Measurements from ENCODE around the gene GPR55. TPM values are rescaled to one million over a fixed set of nuclear protein-coding genes. Genes with fewer than 3 reads are reported as not detected.
A peak's percentile ranks its signal among the peaks of the same experiment; 100 is the strongest.

The GPR55 gene
- total RNA-seq, 2 donors from 2014 or later: 3.8 to 8.3 TPM

DNA sequence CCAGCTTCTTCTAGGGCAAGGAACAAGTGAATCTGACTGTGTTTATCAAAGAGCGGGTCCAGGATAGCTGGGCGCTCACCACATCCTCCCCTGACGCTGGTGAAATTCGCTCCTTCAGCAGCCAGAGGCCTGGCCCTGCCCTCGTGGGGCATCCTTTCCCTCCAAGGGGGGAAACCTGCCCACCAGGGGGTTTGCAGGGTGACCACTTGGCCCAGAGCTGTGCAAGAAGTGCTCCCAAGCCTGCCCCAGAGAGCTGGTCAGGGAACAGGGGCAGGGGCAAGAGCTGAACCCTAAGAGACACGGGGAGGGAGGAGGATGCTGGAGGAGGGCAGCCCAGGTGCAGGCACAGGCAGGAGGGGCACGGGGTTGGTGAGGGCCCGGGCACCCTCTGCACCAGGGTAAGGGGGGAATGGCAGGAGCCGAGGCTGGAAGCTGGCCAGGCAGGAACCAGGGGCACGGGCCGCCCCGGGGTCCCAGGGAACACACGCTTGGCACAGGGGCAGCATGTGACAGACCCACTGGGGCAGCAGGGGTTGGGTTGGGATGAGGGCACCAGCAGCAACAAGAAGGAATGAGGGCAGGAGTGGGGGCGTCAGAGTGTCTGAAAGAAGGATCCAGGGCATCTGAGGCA, 2.8 kb upstream of the GPR55 start:
- no peak for DNase-seq
- H3K36me3 Mint-ChIP-seq (ENCODE audit: low read depth): peaks cover 2% of the 10 kb centered on the region
- H3K4me3 Mint-ChIP-seq: peak overlapping the region; percentile 39
- peaks cover 28% of the 10 kb centered on the region for H3K4me1 Mint-ChIP-seq
- H3K27ac Mint-ChIP-seq: peak overlapping the region; percentile 59
- peaks cover 11% of the 10 kb centered on the region for H3K27me3 Mint-ChIP-seq
- H3K9me3 ChIP-seq (ENCODE audit: control insufficient read depth, low read length, poor library complexity, severe bottlenecking): no peaks in the 10 kb centered on the region
- no peak for ATAC-seq

- Mint-ChIP-seq H3K36me3 (ENCODE audit: low read depth) (peaks cover 2% of the 10 kb centered on the region), H3K27ac (no peak overlapping the region), H3K4me3 (no peak overlapping the region), H3K27me3 (peaks cover 6% of the 10 kb centered on the region), H3K4me1 (peaks cover 26% of the 10 kb centered on the region)
- no peak for DNase-seq
- ATAC-seq: no peak
- H3K9me3 ChIP-seq (ENCODE audit: control insufficient read depth, low read length, poor library complexity, severe bottlenecking): no peaks in the 10 kb centered on the region
These were observed 1.1 kb upstream of the GPR55 start for GRCh38 chr2:230925879-230926765.

GRCh38 chr2:230925443-230925878, 419 bp upstream of the GPR55 start:
- ATAC-seq: no peak
- Mint-ChIP-seq H3K4me1 (peaks cover 26% of the 10 kb centered on the region), H3K27me3 (peaks cover 6% of the 10 kb centered on the region), H3K36me3 (ENCODE audit: low read depth) (peaks cover 2% of the 10 kb centered on the region), H3K27ac (peak overlapping the region; percentile 89), H3K4me3 (peak overlapping the region; percentile 95)
- H3K9me3 ChIP-seq (ENCODE audit: control insufficient read depth, low read length, poor library complexity, severe bottlenecking): no peaks in the 10 kb centered on the region
- DNase-seq: no peak

DNA sequence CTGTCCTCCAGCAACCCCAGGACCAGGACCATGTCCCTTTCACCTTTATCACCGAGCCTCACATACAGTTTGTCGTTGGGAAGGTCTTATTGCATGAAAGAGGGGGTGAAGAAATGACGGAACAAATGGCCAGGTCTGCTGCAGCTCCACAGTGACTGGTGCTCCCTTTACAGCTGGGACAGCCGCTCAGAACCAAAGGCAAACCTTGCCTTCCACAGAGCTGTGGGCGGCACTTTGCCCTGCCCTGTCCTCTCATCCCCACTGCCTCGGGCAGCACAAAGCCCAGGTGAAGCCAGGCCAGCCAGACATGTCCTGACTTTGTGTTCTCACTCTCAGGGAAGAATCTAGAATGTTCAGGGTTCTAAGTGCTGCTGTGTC, 961 bp downstream of the GPR55 start:
- Mint-ChIP-seq H3K4me1 (peaks cover 30% of the 10 kb centered on the region), H3K27me3 (peaks cover 10% of the 10 kb centered on the region), H3K27ac (peak overlapping the region; percentile 89), H3K36me3 (ENCODE audit: low read depth) (peaks cover 2% of the 10 kb centered on the region), H3K4me3 (peak overlapping the region; percentile 95)
- ATAC-seq: peak; percentile 16
- DNase-seq: no peak
- H3K9me3 ChIP-seq (ENCODE audit: control insufficient read depth, low read length, poor library complexity, severe bottlenecking): no peaks in the 10 kb centered on the region

DNA sequence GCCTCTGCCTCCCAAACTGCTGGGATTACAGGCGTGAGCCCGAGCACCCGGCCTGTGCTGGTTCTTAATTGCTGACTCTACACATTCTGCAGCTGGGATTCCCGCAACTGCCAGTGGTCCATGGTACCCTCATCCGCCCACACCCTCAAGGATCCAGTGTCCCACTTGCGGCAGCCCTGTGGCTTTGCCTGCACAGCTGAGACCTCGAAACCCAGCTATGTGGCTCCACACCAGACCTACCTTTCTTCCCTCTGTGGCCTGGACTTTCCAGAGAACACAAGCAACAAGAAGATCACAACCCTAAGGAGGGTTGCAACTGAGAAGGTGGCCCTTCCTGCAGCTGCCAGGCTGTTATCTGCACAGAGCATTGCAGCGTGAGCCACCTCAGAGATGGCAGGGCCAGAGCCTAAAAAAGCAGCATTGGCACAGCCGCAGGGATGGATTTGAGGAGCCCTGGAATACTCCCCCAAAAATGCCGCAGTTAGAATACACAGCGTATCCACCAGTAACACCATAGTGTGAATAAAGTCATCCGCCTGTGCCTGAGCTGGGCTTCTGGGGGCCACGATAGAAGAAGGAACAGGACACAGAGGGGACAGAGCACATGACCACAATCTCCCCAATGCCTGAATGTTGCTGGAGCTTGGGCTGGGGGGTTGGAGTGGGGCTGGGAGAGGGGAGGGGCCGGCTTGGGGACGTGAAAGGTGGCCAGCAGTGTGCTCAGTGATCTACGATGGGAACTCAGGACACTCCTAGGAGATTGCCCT, 1.9 kb downstream of the GPR55 start:
- Mint-ChIP-seq H3K4me1 (peaks cover 28% of the 10 kb centered on the region), H3K36me3 (ENCODE audit: low read depth) (peaks cover 2% of the 10 kb centered on the region), H3K27ac (peak overlapping the region; percentile 49), H3K4me3 (peak overlapping the region; percentile 95), H3K27me3 (peaks cover 10% of the 10 kb centered on the region)
- no peak for ATAC-seq
- DNase-seq: no peak
- no peaks in the 10 kb centered on the region for H3K9me3 ChIP-seq (ENCODE audit: control insufficient read depth, low read length, poor library complexity, severe bottlenecking)

DNA sequence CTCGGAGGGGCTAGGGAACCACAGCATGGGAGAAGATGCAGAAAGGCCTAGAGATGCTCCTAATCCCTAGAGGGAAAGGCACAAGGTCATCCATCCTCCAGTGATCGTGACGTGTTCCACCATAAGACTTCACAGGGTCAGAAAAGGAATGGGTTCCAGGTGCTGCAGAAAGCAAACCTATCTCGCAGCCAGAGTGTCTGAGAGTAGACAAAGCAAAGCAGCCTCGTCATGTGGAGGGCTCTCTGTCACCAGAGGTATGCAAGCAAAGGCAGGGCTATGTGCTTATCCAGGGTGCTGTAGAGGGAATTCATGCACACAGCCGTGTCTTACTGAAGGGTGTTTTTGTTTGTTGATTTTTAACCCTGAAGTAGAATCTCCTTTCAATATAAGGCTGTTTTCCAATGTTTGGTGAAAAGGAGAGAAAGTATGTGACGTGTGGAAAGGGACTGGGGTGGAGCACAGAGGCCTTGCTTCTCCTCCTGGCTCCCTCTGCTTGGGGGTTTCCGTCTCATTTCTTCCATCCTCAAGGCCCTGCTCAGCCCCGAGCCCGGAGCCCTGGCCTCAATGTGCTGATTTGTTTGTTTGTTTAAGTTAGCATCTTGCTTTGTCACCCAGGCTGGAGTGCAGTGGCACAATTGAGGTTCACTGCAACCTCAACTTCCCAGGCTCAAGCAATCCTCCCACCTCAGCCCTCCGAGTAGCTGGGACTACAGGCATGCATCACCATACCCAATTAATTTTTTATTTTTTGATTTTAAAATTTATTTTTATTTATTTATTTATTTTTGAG, 3.0 kb downstream of the GPR55 start:
- Mint-ChIP-seq H3K4me1 (peaks cover 28% of the 10 kb centered on the region), H3K36me3 (ENCODE audit: low read depth) (peaks cover 2% of the 10 kb centered on the region), H3K27me3 (peaks cover 10% of the 10 kb centered on the region), H3K4me3 (peak overlapping the region; percentile 5), H3K27ac (peak overlapping the region; percentile 34)
- DNase-seq (no peak), ATAC-seq (no peak)
- H3K9me3 ChIP-seq (ENCODE audit: control insufficient read depth, low read length, poor library complexity, severe bottlenecking): no peaks in the 10 kb centered on the region

- no peaks in the 10 kb centered on the region for H3K9me3 ChIP-seq (ENCODE audit: control insufficient read depth, low read length, poor library complexity, severe bottlenecking)
- peaks cover 27% of the 10 kb centered on the region for H3K4me1 Mint-ChIP-seq
- peak overlapping the region; percentile 37 for H3K27ac Mint-ChIP-seq
- peaks cover 10% of the 10 kb centered on the region for H3K27me3 Mint-ChIP-seq
- ATAC-seq (no peak), DNase-seq (no peak)
- H3K36me3 Mint-ChIP-seq (ENCODE audit: low read depth): peaks cover 2% of the 10 kb centered on the region
- peak overlapping the region; percentile 74 for H3K4me3 Mint-ChIP-seq
These were observed 4.9 kb downstream of the GPR55 start for GRCh38 chr2:230920167-230920566.

- DNase-seq (no peak), ATAC-seq (no peak)
- H3K27me3 Mint-ChIP-seq: peaks cover 14% of the 10 kb centered on the region
- H3K4me3 Mint-ChIP-seq: no peak overlapping the region
- peaks cover 23% of the 10 kb centered on the region for H3K4me1 Mint-ChIP-seq
- no peaks in the 10 kb centered on the region for H3K9me3 ChIP-seq (ENCODE audit: control insufficient read depth, low read length, poor library complexity, severe bottlenecking)
- H3K27ac Mint-ChIP-seq: peak overlapping the region; percentile 37
- peaks cover 3% of the 10 kb centered on the region for H3K36me3 Mint-ChIP-seq (ENCODE audit: low read depth)
These were observed 5.4 kb downstream of the GPR55 start for GRCh38 chr2:230919681-230920080.

DNA sequence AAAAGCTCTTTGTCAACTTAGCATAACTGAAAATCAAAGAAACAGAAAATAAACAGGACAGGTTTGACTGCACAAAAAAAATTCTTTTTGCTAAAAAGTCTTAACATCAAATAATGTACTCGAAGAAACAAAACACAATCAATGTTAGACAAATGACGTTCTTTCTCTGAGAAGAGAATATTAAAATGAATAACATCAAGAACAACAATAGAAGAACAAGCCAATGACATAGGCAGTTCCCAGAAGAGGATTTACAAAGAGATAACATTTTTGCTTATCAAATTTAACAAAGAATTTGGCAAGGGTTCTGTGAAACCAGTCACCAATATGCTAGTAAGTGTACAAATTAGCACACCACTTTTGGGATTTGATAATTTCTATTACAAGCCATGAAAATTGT, 5.8 kb downstream of the GPR55 start:
- ATAC-seq (no peak), DNase-seq (no peak)
- Mint-ChIP-seq H3K4me1 (peaks cover 19% of the 10 kb centered on the region), H3K27ac (no peak overlapping the region), H3K36me3 (ENCODE audit: low read depth) (peaks cover 4% of the 10 kb centered on the region), H3K27me3 (peaks cover 17% of the 10 kb centered on the region), H3K4me3 (no peak overlapping the region)
- no peaks in the 10 kb centered on the region for H3K9me3 ChIP-seq (ENCODE audit: control insufficient read depth, low read length, poor library complexity, severe bottlenecking)

DNA sequence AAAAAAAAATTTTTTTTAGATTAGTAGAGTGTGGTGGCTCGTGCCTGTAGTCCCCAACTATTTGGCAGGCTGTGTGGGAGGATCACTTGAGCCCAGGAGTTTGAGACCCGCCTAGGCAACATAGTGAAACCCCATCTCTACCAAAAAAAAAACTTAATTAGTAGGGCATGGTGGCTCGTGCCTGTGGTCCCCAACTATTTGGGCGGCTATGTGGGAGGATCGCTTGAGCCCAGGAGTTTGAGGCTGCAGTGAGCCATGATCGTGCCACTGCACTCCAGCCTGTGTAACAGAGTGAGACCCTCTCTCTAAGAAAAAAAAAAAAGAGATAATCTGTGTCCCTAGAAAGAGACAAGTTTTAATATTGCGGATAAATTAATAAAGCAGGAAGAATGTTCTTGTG, 8.8 kb downstream of the GPR55 start:
- H3K36me3 Mint-ChIP-seq (ENCODE audit: low read depth): peaks cover 2% of the 10 kb centered on the region
- peaks cover 18% of the 10 kb centered on the region for H3K27me3 Mint-ChIP-seq
- no peak overlapping the region for H3K4me3 Mint-ChIP-seq
- DNase-seq (no peak), ATAC-seq (no peak)
- peak overlapping the region; percentile 47 for H3K27ac Mint-ChIP-seq
- H3K9me3 ChIP-seq (ENCODE audit: control insufficient read depth, low read length, poor library complexity, severe bottlenecking): no peaks in the 10 kb centered on the region
- H3K4me1 Mint-ChIP-seq: peaks cover 14% of the 10 kb centered on the region

DNA sequence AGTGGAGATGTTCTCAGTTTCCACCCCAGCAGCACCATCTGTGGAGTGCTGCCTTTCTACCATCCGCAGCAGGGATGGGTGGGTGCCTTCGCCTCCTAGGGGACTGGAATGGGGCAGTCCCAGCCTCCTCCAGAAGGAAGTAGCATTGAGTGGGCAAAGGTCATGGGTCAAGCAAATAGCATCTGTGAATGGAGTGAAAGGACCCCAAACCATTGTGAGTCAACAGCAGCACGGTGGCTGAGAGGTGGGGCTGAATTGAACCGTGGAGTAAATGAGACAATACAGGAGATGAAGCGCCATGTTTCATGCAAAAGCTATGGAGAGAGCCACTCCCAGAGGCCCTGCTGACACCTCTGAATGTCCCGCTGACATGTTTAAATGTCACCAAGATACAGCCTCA, 9.7 kb downstream of the GPR55 start:
- Mint-ChIP-seq H3K4me3 (no peak overlapping the region), H3K4me1 (peaks cover 16% of the 10 kb centered on the region), H3K27me3 (peaks cover 19% of the 10 kb centered on the region), H3K36me3 (ENCODE audit: low read depth) (peaks cover 2% of the 10 kb centered on the region), H3K27ac (peak overlapping the region; percentile 47)
- no peaks in the 10 kb centered on the region for H3K9me3 ChIP-seq (ENCODE audit: control insufficient read depth, low read length, poor library complexity, severe bottlenecking)
- DNase-seq: no peak
- no peak for ATAC-seq

DNA sequence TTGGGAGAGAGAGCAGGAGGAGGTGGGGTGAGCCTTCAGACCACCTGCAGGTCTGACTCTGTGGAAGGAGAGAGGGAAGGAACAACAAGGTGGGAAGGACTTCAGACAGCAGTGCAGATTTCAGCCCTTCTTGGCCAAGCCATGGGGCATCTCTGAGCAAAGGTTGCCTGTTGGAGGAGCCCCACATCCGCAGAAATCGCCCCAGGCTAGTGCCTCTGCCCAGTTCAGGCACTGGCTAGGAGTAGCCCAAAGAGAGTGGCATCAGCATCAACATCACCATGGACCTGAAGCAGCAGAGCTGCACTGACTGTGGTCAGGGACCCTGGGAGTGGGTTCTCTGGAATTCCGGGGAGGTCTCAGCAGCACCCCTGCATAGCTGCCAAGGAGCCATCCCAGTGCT, 10.2 kb downstream of the GPR55 start:
- H3K36me3 Mint-ChIP-seq (ENCODE audit: low read depth): peaks cover 2% of the 10 kb centered on the region
- no peak overlapping the region for H3K27ac Mint-ChIP-seq
- peaks cover 16% of the 10 kb centered on the region for H3K27me3 Mint-ChIP-seq

More for the DNA sequence above, 10.2 kb downstream of the GPR55 start:
- peaks cover 14% of the 10 kb centered on the region for H3K4me1 Mint-ChIP-seq
- no peaks in the 10 kb centered on the region for H3K9me3 ChIP-seq (ENCODE audit: control insufficient read depth, low read length, poor library complexity, severe bottlenecking)
- no peak for ATAC-seq
- H3K4me3 Mint-ChIP-seq: no peak overlapping the region
- peak in 1 of 3 donors; percentile 5 for DNase-seq

Measured in T-helper 17 cell (primary cell).